Measurements from ENCODE around the gene CCL14. TPM values are rescaled to one million over a fixed set of nuclear protein-coding genes. Genes with fewer than 3 reads are reported as not detected.

The CCL14 gene
- total and polyA plus RNA-seq, 2 of the 8 experiments (the other 6 are each of a cell fraction or from before 2014, with no cell fraction given), result not detected

GRCh38 chr17:36024106-36024869, 37.8 kb upstream of the CCL14 start (continued):
- no peak for TF ChIP-seq CHD7 (IDR thresholded peaks at IDR 0.05; ENCODE audit: insufficient replicate concordance, low read length)
